Tibial nerve (tissue), 4 donors: Measurements from ENCODE around the gene ART1. TPM values are rescaled to one million over a fixed set of nuclear protein-coding genes. Genes with fewer than 3 reads are reported as not detected.

Experiments used
- DNase-seq, 2 donors: peaks; one replicate each; pipeline ENCODE4 v3.0.0-alpha.2; 2019; ENCODE audit warnings: low spot score in 2 of 2
- H3K27ac ChIP-seq, 4 donors: fragments of 200-600 bp; sonication (generic) in 3 of 4; one replicate each; pipeline ENCODE4 v1.5.1; 2017 to 2019; ENCODE audit warnings: mild to moderate bottlenecking in 1 of 4
- H3K27me3 ChIP-seq, 2 donors: fragments of 200-600 bp; sonication (generic) in 1 of 2; one replicate each; pipeline versions ENCODE4 v1.5.1 to v1.6.0; 2017 to 2019
- H3K36me3 ChIP-seq, 3 donors: fragments of 200-600 bp; sonication (generic); one replicate each; pipeline ENCODE4 v1.5.1; 2018 to 2019
- H3K4me1 ChIP-seq, 4 donors: fragments of 200-600 bp; sonication (generic) in 3 of 4; one replicate each; pipeline ENCODE4 v1.5.1; 2017 to 2019
- H3K4me3 ChIP-seq, 4 donors: fragments of 200-600 bp; sonication (generic) in 3 of 4; one replicate each; pipeline ENCODE4 v1.5.1; 2017 to 2019; ENCODE audit warnings: mild to moderate bottlenecking in 1 of 4, moderate library complexity in 1 of 4
- H3K9me3 ChIP-seq, 4 donors: fragments of 200-600 bp; sonication (generic) in 3 of 4; one replicate each; pipeline ENCODE4 v1.5.1; 2017 to 2019
- EP300 ChIP-seq, 2 donors: sonication (generic); formaldehyde crosslinking; IDR thresholded peaks; one replicate each; pipeline ENCODE4 v1.6.1; 2017; ENCODE audit warnings: antibody characterized with exemption in 2 of 2, mild to moderate bottlenecking in 1 of 2
- POLR2A ChIP-seq, 2 donors: fragments of 450-650 bp; IDR thresholded peaks; one replicate each; pipeline ENCODE4 v1.6.1; 2017; ENCODE audit warnings: antibody characterized with exemption in 2 of 2, mild to moderate bottlenecking in 2 of 2, moderate library complexity in 2 of 2
- WGBS, 2 donors: methylation state at CpG; one replicate each; pipeline ENCODE4 v1.1.5; 2018; 5-methylcytosine and 5-hydroxymethylcytosine counted together
- total RNA-seq, 4 donors: library from RNA; depleted of rRNA; stranded (reverse); fragments of >200 nt; gene quantifications; one replicate each; pipeline ENCODE4 v1.1.0, GENCODE V29; 2016
- TF ChIP-seq, protein P1 (sequence below), 5 experiments: fragments of 200-600 bp in 3 of 5; fragments of 450-650 bp in 2 of 5; sonication (generic) in 3 of 5; IDR thresholded peaks; one replicate each; pipeline ENCODE4 v1.5.1; 2016 to 2019; ENCODE audit warnings: antibody characterized with exemption in 5 of 5, mild to moderate bottlenecking in 3 of 5, moderate library complexity in 2 of 5

ART1 gene
- total RNA-seq, 4 donors from 2014 or later: 2.4 to 2.8 TPM; not detected in 2

- no peaks in the 10 kb centered on the region for H3K9me3 ChIP-seq
- 88 to 100% methylated on average over 1 of the region's 1 CpG for WGBS, 2 donors
- no peaks in the 10 kb centered on the region for H3K4me1 ChIP-seq
- TF ChIP-seq POLR2A (IDR thresholded peaks at IDR 0.05) (no peak), EP300 (IDR thresholded peaks at IDR 0.05) (no peak)
- TF ChIP-seq, protein P1, sequence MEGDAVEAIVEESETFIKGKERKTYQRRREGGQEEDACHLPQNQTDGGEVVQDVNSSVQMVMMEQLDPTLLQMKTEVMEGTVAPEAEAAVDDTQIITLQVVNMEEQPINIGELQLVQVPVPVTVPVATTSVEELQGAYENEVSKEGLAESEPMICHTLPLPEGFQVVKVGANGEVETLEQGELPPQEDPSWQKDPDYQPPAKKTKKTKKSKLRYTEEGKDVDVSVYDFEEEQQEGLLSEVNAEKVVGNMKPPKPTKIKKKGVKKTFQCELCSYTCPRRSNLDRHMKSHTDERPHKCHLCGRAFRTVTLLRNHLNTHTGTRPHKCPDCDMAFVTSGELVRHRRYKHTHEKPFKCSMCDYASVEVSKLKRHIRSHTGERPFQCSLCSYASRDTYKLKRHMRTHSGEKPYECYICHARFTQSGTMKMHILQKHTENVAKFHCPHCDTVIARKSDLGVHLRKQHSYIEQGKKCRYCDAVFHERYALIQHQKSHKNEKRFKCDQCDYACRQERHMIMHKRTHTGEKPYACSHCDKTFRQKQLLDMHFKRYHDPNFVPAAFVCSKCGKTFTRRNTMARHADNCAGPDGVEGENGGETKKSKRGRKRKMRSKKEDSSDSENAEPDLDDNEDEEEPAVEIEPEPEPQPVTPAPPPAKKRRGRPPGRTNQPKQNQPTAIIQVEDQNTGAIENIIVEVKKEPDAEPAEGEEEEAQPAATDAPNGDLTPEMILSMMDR (IDR thresholded peaks at IDR 0.05): no peak
- H3K27me3 ChIP-seq: no peaks in the 10 kb centered on the region
- no peak for DNase-seq
- H3K36me3 ChIP-seq: peaks cover 4 to 100% (median 22%) of the 10 kb centered on the region in 3 donors
- no peak overlapping the region for H3K4me3 ChIP-seq
- no peak overlapping the region for H3K27ac ChIP-seq
These were observed 29.3 kb downstream of the ART1 start for GRCh38 chr11:3674189-3674588.

DNA sequence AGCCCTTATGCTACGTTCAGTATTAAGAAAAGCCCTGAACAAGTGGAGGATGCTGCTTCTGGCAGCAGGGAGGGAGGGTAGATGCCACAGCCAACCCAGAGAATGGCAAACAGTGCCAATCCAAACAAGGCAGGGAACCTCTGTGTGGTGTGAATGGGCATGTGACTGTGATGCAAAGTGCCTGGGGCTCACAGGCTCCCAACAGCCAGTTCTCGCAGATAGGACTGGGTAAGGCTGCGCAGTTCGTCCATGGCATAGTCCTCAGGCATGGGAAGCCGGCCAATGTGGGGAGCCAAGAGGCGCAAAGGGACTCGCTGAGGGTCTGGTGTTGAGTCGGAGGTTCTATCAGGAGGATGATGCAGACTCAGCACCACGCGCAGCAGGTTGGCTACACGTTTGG, 31.0 kb downstream of the ART1 start:
- no peak for TF ChIP-seq EP300 (IDR thresholded peaks at IDR 0.05)
- TF ChIP-seq, protein P1 (IDR thresholded peaks at IDR 0.05): no peak
- TF ChIP-seq POLR2A (IDR thresholded peaks at IDR 0.05): no peak
- no peaks in the 10 kb centered on the region for H3K9me3 ChIP-seq
- H3K36me3 ChIP-seq: peaks cover 4 to 100% (median 33%) of the 10 kb centered on the region in 3 donors
- no peak for DNase-seq
- no peaks in the 10 kb centered on the region for H3K4me1 ChIP-seq
- no peak overlapping the region for H3K27ac ChIP-seq
- no peak overlapping the region for H3K4me3 ChIP-seq
- WGBS, 2 donors: 96 to 98% methylated on average over 11 of the region's 11 CpGs
- no peaks in the 10 kb centered on the region for H3K27me3 ChIP-seq

- H3K4me1 ChIP-seq: no peaks in the 10 kb centered on the region
- H3K27me3 ChIP-seq: no peaks in the 10 kb centered on the region
- H3K27ac ChIP-seq: no peak overlapping the region
- H3K36me3 ChIP-seq: peaks cover 4 to 100% (median 44%) of the 10 kb centered on the region in 3 donors
- no peak overlapping the region for H3K4me3 ChIP-seq
- TF ChIP-seq, protein P1 (IDR thresholded peaks at IDR 0.05): no peak
- TF ChIP-seq POLR2A (IDR thresholded peaks at IDR 0.05) (no peak), EP300 (IDR thresholded peaks at IDR 0.05) (no peak)
- DNase-seq: no peak
- 95 to 96% methylated on average over 3 of the region's 3 CpGs for WGBS, 2 donors
- H3K9me3 ChIP-seq: no peaks in the 10 kb centered on the region
These were observed 34.1 kb downstream of the ART1 start for GRCh38 chr11:3679077-3679476.

DNA sequence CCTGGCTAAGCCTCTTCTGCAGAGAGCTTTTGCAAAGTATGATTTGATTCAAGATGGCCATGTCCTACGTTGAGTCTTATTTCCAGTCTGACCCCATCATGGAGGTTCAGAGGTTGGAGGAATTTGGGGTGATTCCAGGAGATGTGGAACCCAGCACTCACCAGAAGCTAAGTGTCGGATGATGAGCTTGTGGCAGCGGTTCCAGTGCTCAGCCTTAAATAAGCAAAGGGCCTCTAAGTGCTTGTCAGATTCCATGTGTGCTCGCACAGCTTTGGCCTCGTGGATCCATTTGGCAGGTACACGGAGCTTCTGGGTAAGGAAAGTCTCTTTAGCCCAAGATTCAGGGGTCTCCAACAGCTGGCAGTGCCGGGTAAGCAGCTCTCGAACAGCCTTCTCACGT, 38.1 kb downstream of the ART1 start:
- peaks cover 0 to 5% (median 0%) of the 10 kb centered on the region in 4 donors for H3K4me1 ChIP-seq
- no peak for DNase-seq
- 97 to 99% methylated on average over 9 of the region's 9 CpGs for WGBS, 2 donors
- no peak overlapping the region for H3K27ac ChIP-seq
- H3K36me3 ChIP-seq: peaks cover 4 to 98% (median 31%) of the 10 kb centered on the region in 3 donors
- no peaks in the 10 kb centered on the region for H3K27me3 ChIP-seq
- no peaks in the 10 kb centered on the region for H3K9me3 ChIP-seq
- no peak overlapping the region for H3K4me3 ChIP-seq
- TF ChIP-seq EP300 (IDR thresholded peaks at IDR 0.05) (no peak), POLR2A (IDR thresholded peaks at IDR 0.05) (no peak)
- TF ChIP-seq, protein P1 (IDR thresholded peaks at IDR 0.05): no peak

- peaks cover 0 to 98% (median 28%) of the 10 kb centered on the region in 3 donors for H3K36me3 ChIP-seq
- TF ChIP-seq POLR2A (IDR thresholded peaks at IDR 0.05) (no peak), EP300 (IDR thresholded peaks at IDR 0.05) (no peak)
- TF ChIP-seq, protein P1 (IDR thresholded peaks at IDR 0.05): no peak
- 59% methylated on average over 12 of the region's 12 CpGs for WGBS, 2 donors
- H3K27me3 ChIP-seq: no peaks in the 10 kb centered on the region
- peak overlapping the region in 2 of 4 donors; percentile 5 to 48 for H3K27ac ChIP-seq
- H3K9me3 ChIP-seq: no peaks in the 10 kb centered on the region
- DNase-seq: no peak
- peaks cover 0 to 5% (median 0%) of the 10 kb centered on the region in 4 donors for H3K4me1 ChIP-seq
- no peak overlapping the region for H3K4me3 ChIP-seq
These were observed 39.3 kb downstream of the ART1 start for GRCh38 chr11:3684129-3684818.
